Stimulated activated naive CD8-positive, alpha-beta T cell treated with anti-CD3 and anti-CD28 coated beads, Interleukin-15, amount 100 ng/mL, for 72 hours (primary cell): ENCODE data around the gene GEN1.

ENCODE experiments used
- ATAC-seq: fragments of 150-1000 bp; cut with Tn5 transposase; 2 replicates; pipeline ENCODE4 v1.10.0; 2021; ENCODE audit warnings: mild to moderate bottlenecking, moderate library complexity
- DNase-seq, 2 donors: peaks; one replicate each; pipeline ENCODE4 v3.0.0; 2021 to 2022
- H3K27ac Mint-ChIP-seq, 2 donors: one replicate each; pipeline ENCODE4 v1.8.0; 2022; ENCODE audit warnings: mild to moderate bottlenecking in 2 of 2, mixed read lengths in 2 of 2, moderate library complexity in 2 of 2
- H3K27me3 Mint-ChIP-seq: one replicate; pipeline ENCODE4 v1.8.0; 2022; ENCODE audit warnings: mixed read lengths
- H3K4me1 Mint-ChIP-seq: one replicate; pipeline ENCODE4 v1.8.0; 2022; ENCODE audit warnings: mild to moderate bottlenecking, mixed read lengths
- H3K4me3 Mint-ChIP-seq, 2 donors: one replicate each; pipeline ENCODE4 v1.8.0; 2022; ENCODE audit warnings: mild to moderate bottlenecking in 2 of 2, mixed read lengths in 2 of 2, moderate library complexity in 1 of 2
- H3K9me3 Mint-ChIP-seq, 2 donors: one replicate each; pipeline ENCODE4 v1.8.0; 2022; ENCODE audit warnings: mixed read lengths in 2 of 2

GEN1 gene

DNA sequence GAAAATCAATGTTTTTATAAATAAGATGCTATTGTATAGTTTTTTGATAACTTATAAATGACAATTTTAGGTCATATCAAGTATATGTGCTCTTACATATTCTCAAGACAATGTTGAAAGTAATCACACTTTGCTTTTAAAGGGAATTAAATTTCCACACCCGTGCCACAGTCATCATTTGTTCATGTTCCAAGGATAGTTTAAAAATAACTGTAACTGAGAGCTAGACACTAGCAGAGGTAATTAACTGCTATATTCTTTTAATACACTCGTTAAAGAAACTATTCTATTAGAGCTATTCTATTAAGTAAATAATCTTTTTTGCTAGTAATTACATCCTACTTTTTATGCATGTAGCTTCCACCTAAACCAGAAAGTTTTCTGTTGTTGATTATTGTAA is 18.0 kb downstream of the GEN1 start:
- no peak overlapping the region for H3K27ac Mint-ChIP-seq
- H3K27me3 Mint-ChIP-seq, result no peaks in the 10 kb centered on the region
- no peak for ATAC-seq

DNA sequence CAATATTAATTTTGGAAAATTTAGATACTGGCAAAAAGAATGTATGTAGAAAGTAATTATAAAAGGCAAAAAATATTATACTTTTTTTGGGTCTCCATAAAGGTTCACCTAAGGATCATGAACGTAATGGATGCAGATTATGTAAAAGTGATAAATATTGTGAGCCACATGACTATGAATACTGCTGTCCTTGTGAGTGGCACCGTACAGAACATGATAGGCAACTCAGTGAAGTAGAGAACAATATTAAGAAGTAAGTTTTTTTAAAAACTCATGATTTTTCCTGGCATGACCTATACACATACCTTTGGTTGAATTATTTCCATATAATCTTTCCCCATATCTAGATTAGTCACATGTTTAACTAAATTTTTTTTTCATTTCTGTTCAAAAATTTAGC is 18.6 kb downstream of the GEN1 start:
- Mint-ChIP-seq H3K27ac (no peak overlapping the region), H3K27me3 (no peaks in the 10 kb centered on the region), H3K4me3 (no peak overlapping the region), H3K4me1 (no peaks in the 10 kb centered on the region), H3K9me3 (no peaks in the 10 kb centered on the region)
- no peak for ATAC-seq
- no peak for DNase-seq

More for the DNA sequence above, 18.0 kb downstream of the GEN1 start:
- no peak for DNase-seq
- Mint-ChIP-seq H3K9me3 (no peaks in the 10 kb centered on the region), H3K4me3 (no peak overlapping the region), H3K4me1 (no peaks in the 10 kb centered on the region)

DNA sequence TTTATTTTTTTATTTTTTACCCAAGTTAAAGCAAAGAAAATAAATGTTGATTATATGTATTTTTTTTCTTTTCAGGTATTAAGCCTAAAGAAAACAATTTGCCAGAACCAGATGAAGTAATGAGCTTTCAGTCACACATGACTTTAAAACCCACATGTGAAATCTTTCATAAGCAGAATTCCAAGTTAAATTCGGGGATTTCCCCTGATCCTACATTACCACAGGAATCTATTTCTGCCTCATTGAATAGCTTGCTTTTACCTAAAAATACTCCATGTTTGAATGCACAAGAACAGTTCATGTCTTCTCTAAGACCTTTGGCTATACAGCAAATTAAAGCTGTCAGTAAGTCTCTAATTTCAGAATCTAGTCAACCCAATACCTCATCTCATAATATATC is 26.6 kb downstream of the GEN1 start:
- ATAC-seq (no peak), DNase-seq (no peak)
- H3K27ac Mint-ChIP-seq, result no peak overlapping the region
- no peak overlapping the region for H3K4me3 Mint-ChIP-seq
- no peaks in the 10 kb centered on the region for H3K9me3 Mint-ChIP-seq
- H3K27me3 Mint-ChIP-seq, result no peaks in the 10 kb centered on the region
- H3K4me1 Mint-ChIP-seq, result no peaks in the 10 kb centered on the region

DNA sequence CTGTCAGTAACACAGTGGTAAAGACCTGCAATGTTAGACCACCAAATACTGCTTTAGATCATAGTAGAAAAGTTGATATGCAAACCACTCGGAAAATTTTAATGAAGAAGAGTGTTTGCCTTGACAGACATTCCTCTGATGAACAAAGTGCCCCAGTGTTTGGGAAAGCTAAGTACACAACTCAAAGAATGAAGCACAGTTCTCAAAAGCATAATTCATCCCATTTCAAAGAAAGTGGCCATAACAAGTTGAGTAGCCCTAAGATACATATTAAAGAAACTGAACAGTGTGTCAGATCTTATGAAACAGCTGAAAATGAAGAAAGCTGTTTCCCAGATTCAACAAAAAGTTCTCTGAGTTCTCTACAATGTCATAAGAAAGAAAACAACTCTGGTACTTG is 27.5 kb downstream of the GEN1 start:
- Mint-ChIP-seq H3K9me3 (no peaks in the 10 kb centered on the region), H3K4me3 (no peak overlapping the region), H3K4me1 (no peaks in the 10 kb centered on the region), H3K27me3 (no peaks in the 10 kb centered on the region), H3K27ac (no peak overlapping the region)
- DNase-seq (no peak), ATAC-seq (no peak)

DNA sequence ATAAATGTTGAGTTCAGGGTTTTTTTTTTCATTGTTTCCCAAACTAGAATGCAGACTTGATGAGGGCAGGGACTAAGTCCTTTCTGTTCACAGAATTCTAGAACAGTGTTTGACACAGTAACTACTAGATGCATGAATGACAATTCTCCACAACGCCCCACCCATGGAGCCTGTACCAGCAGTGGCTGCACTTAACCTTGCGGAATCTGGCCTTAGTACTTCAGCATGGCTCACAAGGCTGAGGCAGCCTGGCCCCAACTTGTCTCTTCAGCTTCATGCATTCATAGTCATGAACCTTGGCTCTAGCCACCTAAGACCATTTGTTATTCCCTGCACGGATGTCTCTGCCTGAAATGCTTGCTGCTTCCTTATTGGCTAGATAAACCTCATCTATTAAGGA is 32.8 kb downstream of the GEN1 start:
- H3K4me1 Mint-ChIP-seq, result no peaks in the 10 kb centered on the region
- DNase-seq, result no peak
- peaks cover 13% of the 10 kb centered on the region for H3K27me3 Mint-ChIP-seq
- ATAC-seq, result no peak
- H3K4me3 Mint-ChIP-seq, result no peak overlapping the region
- H3K27ac Mint-ChIP-seq, result no peak overlapping the region
- no peaks in the 10 kb centered on the region for H3K9me3 Mint-ChIP-seq

DNA sequence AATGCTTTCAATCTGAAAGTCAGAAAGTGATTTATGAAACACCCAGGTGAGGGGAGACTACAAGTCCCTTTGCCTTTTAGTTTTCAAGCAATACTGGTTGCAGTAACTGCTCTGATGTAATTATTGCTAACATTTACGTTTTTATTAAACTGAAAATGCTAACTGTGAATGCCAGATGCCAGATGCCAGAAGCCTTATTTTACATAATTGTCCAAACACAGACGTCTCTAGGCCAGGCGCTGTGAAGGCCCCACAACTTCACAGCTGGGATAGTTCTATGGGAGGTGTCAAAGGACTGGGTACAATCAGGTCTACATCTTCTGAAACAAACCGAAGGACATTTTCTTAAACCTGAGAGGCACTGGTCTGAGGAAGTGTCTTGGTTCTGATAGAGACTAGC is 34.8 kb downstream of the GEN1 start:
- H3K27ac Mint-ChIP-seq, result no peak overlapping the region
- H3K27me3 Mint-ChIP-seq, result peaks cover 33% of the 10 kb centered on the region
- no peak for ATAC-seq
- H3K4me3 Mint-ChIP-seq, result no peak overlapping the region
- H3K4me1 Mint-ChIP-seq, result no peaks in the 10 kb centered on the region
- no peaks in the 10 kb centered on the region for H3K9me3 Mint-ChIP-seq
- no peak for DNase-seq

DNA sequence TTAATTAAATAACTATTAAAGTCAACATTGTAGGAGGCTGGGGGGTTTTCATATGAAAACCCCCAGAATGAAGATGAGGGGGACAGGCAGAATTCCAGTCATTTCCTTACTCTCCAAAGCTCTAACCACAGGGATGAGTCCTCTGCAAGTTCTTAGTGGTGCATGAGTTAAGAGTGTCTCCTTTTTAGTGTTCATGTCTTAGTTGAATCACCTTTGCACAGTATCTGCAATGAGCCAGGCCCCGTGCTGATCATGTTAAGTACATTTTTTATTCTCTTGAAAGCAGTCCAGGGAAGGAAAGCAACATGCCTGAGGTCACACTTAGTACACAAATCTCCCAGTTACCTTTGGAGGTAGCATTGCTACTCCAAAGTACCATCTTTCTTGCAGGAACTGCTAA is 36.6 kb downstream of the GEN1 start:
- DNase-seq, result no peak
- H3K4me1 Mint-ChIP-seq, result no peaks in the 10 kb centered on the region
- H3K4me3 Mint-ChIP-seq, result no peak overlapping the region
- no peak for ATAC-seq
- H3K9me3 Mint-ChIP-seq, result no peaks in the 10 kb centered on the region
- H3K27ac Mint-ChIP-seq, result no peak overlapping the region
- peaks cover 47% of the 10 kb centered on the region for H3K27me3 Mint-ChIP-seq

DNA sequence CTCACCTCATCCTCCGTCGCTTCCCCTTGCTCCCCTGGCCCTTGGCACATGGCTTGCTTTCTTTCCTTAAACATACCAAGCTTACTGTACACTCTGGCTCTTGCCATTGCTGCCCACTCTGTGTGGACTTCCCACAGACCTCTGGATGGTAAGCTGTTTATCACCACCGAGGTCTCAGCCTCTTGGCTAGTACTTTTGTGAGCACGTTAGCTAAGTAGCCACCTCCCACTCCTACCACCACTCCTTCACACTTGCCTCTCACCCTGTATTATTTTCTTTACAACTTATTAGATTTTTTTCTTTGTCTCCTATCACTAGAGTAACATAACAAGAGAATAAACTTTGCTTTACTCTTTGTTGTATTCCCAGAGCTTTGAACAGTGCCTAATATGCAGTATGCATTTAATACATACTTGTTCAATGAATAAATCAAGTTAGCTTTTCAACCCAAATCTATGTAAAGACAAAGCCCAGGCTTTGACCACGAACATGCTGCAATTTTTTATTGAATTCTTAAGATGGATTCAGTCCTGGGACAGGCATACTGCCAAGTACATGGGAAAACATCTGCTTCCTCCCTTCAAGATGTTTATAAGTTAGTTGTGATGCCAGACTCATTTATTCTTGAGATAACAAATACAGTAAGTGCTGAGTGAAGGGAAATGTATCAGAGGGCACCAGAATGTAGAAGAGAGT is 37.3 kb downstream of the GEN1 start:
- Mint-ChIP-seq H3K9me3 (no peaks in the 10 kb centered on the region), H3K27me3 (peaks cover 51% of the 10 kb centered on the region), H3K27ac (no peak overlapping the region), H3K4me1 (no peaks in the 10 kb centered on the region), H3K4me3 (no peak overlapping the region)
- ATAC-seq, result peak; percentile 8
- no peak for DNase-seq

DNA sequence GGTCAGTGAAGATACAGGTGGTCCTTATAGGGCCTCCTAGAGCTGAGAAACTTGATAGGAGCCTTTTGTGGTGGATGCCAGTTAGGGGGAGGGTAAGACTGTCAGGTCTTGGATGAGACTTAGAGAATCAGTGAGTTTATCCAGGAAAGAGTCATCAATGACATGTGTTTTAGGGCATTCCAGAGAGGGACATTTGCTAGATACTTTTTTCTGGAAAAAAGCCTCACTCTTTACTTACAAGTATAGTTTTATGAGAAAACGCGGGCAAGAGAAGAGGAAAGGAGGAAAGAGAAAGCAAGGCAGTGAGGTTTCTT is 37.8 kb downstream of the GEN1 start:
- H3K27ac Mint-ChIP-seq, result no peak overlapping the region
- no peaks in the 10 kb centered on the region for H3K9me3 Mint-ChIP-seq
- ATAC-seq, result no peak
- DNase-seq, result no peak
- peaks cover 51% of the 10 kb centered on the region for H3K27me3 Mint-ChIP-seq
- no peak overlapping the region for H3K4me3 Mint-ChIP-seq
- no peaks in the 10 kb centered on the region for H3K4me1 Mint-ChIP-seq

DNA sequence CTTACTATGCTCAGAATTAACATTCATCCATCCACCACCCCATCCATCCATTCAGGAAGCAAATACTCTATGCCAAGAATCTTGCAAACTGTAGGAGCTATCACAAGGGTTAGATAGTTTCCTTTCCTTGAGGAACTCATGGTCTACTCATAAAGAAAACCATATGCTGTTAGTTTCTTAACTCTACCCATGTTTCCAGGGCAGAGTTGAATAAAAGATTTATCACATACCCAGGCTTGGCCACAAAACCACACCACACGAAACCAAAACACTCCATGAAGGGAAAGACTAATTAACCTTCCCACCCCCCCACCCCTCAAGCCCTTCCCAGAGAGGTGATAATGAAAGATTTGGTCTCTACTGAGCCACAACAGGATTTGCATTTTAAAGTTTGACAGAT is 38.6 kb downstream of the GEN1 start:
- Mint-ChIP-seq H3K27ac (peak overlapping the region in 1 of 2 donors; percentile 55), H3K27me3 (peaks cover 51% of the 10 kb centered on the region), H3K4me3 (no peak overlapping the region), H3K9me3 (no peaks in the 10 kb centered on the region), H3K4me1 (no peaks in the 10 kb centered on the region)
- DNase-seq, result no peak
- no peak for ATAC-seq

DNA sequence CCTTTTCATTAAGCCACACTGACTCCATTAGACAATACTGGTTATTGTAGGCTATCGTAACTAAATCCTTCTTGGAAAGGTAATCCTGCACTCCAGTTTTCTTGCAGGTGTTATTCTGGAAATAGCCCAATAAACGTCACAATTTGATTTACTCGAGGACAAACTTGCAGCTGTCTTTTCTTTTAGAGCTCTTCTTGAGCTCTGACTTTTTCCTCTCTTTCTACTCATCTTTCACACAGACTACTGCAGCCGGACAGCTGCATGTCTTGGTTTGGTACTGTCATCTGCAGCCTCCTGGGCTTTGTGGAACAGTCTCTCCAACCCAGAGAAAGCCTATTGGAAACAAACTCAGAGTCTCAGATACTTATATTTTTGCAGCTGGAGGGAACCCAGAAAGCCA is 39.4 kb downstream of the GEN1 start:
- no peaks in the 10 kb centered on the region for H3K9me3 Mint-ChIP-seq
- DNase-seq, result no peak
- no peak for ATAC-seq
- no peak overlapping the region for H3K4me3 Mint-ChIP-seq
- H3K27me3 Mint-ChIP-seq, result peaks cover 51% of the 10 kb centered on the region
- H3K27ac Mint-ChIP-seq, result no peak overlapping the region
- H3K4me1 Mint-ChIP-seq, result no peaks in the 10 kb centered on the region

DNA sequence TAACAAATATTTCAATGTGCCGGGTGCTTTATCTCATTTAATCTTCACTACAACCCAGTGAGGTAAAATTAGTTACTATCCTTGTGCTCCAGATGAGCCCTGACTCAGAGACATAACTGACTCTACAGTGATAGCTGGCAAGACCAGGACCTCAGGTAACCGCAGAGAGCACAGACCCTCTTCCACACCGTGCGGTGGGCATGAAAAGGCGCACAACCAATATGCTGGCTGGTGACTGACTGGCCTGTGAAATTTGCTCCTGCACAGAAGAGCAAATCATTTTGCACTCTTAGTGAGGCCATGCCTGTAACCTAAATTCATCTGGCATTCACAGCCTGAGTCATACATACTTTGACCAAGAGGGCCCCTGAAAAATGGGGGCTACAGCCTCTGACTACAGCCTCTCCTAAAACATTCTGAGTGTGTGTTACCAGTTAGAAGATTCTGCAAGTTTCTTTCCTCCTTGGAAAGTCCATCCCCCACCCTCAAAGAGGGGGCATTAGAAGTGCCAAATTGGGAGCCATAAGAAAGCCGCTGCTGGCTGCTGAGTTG is 39.9 kb downstream of the GEN1 start:
- Mint-ChIP-seq H3K27ac (no peak overlapping the region), H3K4me1 (no peaks in the 10 kb centered on the region), H3K9me3 (no peaks in the 10 kb centered on the region), H3K4me3 (no peak overlapping the region), H3K27me3 (peaks cover 51% of the 10 kb centered on the region)
- peak; percentile 19 for ATAC-seq
- no peak for DNase-seq

DNA sequence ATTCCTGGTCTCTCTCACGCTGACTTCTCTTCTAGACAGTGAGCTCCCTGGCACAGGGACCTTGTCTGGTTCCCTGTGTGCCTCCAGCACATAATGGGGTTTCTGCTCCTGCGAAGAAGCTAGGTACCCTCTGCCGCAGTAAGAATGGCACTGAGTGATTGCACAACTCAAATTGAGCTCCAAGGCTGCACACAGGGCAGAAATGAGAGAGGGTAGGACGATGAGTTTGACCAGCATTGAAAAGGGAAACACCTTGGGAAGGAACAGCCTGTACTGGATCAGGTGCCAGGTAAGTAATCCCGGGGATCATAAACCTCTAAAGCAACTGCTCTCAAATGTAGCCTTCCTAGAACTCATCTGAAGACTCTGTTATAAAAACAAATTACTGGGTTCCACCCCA is 41.4 kb downstream of the GEN1 start:
- no peak for DNase-seq
- Mint-ChIP-seq H3K4me3 (no peak overlapping the region), H3K9me3 (no peaks in the 10 kb centered on the region), H3K27me3 (peaks cover 51% of the 10 kb centered on the region), H3K4me1 (no peaks in the 10 kb centered on the region), H3K27ac (no peak overlapping the region)
- no peak for ATAC-seq

DNA sequence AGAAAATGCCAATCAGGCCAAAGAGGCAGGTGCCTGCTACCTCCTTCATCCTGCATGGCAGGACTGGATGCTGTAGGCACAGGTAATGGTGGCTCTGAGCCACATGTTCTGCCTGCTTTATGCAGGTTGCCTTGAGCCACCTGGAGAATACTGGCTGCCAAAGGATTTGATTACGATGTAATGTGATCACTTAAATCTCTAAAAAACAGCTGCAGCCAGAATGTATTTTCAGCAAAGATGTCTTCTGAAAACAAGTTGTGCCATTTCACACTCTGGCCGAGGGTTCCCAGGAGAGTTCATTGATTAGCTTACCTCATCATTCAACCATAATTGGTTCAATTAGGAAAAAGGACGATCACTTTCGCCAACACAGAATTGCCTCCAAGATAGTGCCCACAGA is 44.4 kb downstream of the GEN1 start:
- H3K27ac Mint-ChIP-seq, result no peak overlapping the region
- H3K27me3 Mint-ChIP-seq, result peaks cover 22% of the 10 kb centered on the region
- H3K4me1 Mint-ChIP-seq, result no peaks in the 10 kb centered on the region
- ATAC-seq (no peak), DNase-seq (no peak)
- no peaks in the 10 kb centered on the region for H3K9me3 Mint-ChIP-seq
- H3K4me3 Mint-ChIP-seq, result no peak overlapping the region

DNA sequence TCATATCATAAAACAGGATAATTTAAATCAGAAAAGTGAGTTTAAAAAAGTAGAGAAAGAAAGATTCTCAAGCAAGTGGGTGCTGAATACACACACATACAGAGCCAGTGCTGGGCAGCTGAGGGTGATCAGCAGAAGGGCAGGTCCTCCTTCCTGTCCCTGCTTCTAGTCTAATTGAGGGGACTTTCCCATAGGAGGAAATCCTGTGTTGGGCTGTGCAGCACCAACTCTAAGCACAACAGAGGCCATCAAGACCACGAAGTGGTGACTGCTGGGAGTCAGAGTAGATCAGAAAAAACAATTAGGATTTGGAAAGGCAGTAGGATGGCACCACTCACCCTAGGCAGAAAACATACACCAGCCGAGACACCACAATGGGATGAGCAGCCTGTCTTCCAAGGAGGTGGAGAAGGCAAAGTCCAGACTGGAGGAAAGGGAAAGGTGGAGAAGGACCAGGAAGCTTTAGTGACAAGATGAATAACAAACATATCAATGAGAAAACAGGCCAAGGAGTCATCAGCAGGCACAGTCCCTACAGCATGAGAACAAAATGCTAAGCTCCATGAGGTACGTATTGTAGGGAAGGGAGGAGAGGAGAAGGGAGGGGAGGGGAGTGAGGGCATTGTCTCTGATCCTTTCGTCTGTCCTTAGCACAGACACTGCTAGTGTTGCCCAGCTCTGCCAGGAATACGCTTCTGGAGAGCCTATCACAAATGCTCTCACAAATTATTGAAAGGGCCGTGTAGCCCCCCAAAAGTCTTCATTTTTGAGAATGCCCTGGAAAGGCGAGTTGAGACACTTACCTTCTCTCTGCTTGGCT is 45.6 kb downstream of the GEN1 start:
- Mint-ChIP-seq H3K27ac (peak overlapping the region in 1 of 2 donors; percentile 3), H3K4me1 (no peaks in the 10 kb centered on the region), H3K27me3 (peaks cover 14% of the 10 kb centered on the region), H3K4me3 (no peak overlapping the region), H3K9me3 (no peaks in the 10 kb centered on the region)
- DNase-seq (no peak), ATAC-seq (peak; percentile 45)

DNA sequence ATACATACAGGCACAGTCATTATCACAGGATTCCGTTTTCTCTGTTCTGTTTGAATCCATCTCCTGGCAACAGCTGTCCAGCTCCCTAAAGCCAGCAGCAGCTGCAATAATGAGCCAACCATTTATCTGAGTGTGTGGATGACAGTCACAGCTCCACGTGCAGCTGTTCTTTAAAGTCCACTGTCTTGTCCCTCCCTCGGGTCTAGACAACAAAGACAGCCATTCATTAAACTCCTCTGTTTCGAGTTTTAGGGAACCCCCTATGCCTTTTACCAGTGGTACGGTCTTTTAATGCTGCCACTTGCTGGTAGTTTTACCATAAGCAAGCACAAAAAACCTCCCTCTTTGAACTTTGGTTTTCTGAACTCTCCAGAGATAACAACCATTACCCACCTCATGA is 46.3 kb downstream of the GEN1 start:
- ATAC-seq, result no peak
- peak overlapping the region in 1 of 2 donors; percentile 19 for H3K27ac Mint-ChIP-seq
- no peaks in the 10 kb centered on the region for H3K9me3 Mint-ChIP-seq
- H3K27me3 Mint-ChIP-seq, result peaks cover 7% of the 10 kb centered on the region
- H3K4me3 Mint-ChIP-seq, result no peak overlapping the region
- DNase-seq, result no peak
- no peaks in the 10 kb centered on the region for H3K4me1 Mint-ChIP-seq
